ENCODE data around the gene TRAF3IP3.

TRAF3IP3 gene

DNA sequence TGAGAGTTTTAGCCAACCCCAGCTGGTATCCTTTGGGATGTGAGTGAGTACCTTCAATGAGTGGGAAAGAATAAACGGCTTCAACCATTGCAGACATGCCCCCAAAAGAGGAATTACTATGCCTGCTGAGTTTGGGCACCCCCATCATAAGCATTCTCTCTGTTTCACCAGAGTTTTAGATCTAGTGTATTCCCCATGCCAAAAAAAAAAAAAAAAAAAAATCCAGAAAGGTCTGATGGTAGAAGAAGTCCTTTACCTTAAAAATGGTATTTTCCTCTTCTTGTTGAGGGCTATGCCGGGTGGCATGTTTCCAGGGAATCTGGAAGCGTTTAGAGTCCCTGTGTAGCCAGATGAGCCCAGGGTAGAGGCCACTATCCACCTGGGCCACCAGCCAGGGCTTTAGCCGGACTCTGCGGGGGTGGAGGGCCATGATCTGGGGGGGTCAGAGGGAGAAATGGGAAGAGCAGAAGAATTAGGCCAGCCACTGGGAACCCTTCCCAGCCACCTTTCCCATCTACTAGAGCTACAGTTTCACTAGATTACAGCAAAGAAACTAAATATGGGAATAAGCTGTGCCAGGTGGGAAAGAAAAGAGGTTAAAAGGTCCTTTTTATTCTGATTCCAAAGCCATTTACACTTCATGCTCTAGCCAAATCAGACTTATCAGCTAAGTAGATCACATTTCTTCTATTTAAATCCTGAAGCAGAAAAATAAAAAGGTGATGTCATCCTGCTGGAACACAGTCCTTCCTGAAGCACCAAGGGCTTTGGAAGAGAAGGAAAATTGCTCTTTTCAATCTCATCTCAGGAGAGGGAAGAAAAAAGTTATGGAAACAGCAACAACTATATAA, 45.4 kb downstream of the TRAF3IP3 start:
- no peak for DNase-seq (ENCODE audit: low spot score)

DNA sequence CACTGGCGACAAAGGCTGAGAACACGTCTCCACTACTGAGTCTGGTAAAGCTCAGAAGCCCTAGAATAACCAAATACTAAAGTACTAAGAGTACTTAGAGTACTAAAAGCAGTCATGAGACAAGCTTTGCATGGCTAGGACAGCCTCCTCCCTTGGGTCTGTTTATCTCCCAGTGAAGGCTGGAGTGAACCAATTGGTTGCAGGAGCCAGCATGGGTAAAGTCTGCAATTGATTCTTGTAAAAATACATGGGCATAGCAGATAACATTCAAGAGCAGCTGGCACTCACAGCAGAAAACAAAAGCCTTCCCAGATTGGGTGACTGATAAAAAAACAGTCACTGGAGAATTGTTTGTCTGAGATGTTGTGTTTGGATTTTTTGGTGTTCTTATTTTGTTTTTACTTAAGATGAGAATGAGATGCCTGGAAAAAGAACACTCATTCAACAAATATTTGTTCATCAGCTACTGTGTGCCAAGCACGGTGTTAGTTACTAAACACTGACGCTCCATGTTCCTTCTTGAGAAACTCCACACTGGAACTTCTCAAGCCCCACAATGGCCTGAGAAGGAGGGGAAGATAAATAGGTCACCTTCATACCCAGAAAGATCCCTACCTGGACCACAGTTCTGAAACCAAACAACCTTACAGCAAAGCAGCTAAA, 46.4 kb downstream of the TRAF3IP3 start:
- DNase-seq (ENCODE audit: low spot score): no peak

DNA sequence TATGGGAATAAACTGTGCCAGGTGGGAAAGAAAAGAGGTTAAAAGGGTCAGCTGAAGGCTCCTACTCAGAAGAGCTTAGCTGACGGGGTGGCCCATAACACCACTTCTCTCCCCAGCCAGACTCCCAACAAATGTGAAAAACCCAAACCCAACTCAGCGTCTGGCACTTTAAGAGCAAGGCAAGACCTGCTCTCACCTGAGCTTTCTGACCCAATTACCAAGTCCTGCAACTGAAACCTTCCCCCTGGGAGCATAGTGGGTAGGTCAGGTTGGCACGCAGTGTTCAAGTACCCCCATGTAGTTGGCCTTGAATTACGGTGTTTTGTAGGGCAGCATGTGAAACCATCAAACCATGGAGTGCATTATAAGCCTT, 46.9 kb downstream of the TRAF3IP3 start:
- DNase-seq (ENCODE audit: low spot score): no peak

DNA sequence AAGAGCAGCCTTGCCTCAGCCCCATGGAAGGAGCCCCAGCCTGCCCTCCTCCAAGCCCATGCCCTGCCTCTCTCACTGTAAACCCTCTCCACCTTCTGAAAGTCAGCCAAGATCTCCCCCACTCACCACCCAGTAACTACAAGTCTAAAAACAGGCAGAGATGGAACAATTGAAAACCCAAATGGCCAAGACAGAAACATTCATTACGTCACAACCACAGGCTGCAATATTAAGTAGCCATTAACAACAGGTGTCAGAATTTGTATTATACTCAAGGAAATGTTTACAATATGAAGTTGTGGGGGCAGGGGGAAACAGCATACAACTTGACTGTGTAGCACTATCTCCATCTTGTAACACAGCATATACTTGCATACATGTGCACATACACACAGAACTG, 47.7 kb downstream of the TRAF3IP3 start:
- no peak for DNase-seq (ENCODE audit: low spot score)

DNA sequence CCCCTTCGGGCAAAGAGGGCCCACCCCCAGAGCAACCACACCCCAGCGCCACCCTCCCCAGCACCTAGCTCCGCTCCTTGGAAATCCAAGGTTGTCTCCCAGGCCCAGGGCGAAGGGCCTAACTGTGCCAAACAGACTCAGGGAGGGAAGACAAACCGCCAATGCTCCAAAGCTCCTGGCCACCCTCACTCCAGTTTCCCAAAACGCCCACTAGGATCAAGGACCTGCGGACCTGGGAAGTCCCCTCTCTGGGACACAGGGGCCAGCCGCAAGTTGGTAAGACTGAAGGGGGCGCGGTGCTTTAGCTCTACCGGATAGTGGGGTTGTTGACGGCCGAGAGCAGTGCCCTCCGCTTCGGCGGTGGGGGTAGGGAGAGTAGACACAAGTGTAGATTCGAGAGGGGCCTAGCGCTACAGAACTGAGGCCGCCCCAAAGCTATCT, 49.5 kb downstream of the TRAF3IP3 start:
- DNase-seq (ENCODE audit: low spot score): peak; percentile 32

DNA sequence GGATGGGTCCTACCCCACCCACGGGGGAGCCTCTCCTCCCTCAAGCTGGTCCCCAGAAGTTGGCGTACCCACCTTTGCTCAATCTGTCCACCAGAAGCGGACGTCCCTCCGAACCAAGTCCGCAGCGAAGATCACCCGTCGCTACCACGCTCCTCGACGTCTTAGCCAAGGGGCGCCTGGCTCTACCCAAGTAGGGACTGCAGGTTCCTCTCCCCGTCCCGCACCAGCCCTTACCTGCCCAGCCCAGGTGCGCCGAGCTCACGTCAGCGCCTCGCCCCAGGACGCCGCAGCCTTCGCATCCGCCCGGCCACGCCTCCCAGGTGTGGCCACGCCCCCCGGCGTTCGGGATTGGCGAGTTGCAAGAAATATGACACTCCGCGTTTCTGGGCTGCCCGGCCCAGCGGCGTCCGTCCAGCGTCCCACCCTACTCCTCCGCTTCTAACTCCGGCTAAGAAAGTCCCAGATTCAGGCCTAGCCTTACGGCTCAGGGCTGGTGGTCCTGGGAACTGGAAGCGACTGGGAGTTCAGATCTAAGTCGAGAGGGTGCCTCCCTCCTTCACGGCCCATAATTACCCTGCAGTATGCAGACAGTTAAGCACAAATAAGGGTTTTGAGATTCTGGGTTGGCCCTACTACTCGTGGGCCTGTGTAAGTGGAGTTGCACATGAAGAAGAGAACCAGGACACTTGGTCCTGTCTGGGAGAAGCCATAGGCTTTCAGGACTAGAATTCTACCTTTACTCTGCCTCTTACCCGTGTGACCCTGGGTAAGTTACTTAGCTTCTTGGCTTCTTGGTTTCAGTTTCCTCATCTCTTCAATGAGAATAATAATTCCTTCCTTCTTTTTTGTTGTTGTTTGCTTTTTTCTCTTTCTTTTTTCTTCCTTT, 50.3 kb downstream of the TRAF3IP3 start, which contains the start of gene IRF6:
TSS of gene IRF6 (minus strand) at position 268 of the 886 bp plus-strand sequence. CDS start 4,729 bp downstream, outside the sequence.
- peak; percentile 94 for DNase-seq (ENCODE audit: low spot score)

DNA sequence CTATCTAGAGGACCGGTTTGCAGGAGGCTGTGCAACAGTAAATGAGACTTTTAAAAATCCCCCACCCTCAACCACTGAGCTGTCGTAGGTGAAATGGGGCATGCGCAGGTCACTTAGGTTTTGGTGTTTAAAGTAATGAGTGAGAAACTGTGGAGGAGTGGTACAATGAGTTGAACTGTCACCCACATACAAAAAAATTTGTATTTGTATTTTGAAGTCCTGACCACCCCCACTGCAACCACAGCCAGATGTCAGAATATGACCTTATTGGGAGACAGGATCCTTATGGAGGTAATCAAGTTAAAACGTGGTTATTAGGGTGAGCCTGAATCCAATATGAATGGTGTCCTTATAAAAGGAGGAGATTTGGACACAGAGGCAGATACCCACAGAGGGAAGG, 51.7 kb downstream of the TRAF3IP3 start:
- DNase-seq (ENCODE audit: low spot score): no peak

DNA sequence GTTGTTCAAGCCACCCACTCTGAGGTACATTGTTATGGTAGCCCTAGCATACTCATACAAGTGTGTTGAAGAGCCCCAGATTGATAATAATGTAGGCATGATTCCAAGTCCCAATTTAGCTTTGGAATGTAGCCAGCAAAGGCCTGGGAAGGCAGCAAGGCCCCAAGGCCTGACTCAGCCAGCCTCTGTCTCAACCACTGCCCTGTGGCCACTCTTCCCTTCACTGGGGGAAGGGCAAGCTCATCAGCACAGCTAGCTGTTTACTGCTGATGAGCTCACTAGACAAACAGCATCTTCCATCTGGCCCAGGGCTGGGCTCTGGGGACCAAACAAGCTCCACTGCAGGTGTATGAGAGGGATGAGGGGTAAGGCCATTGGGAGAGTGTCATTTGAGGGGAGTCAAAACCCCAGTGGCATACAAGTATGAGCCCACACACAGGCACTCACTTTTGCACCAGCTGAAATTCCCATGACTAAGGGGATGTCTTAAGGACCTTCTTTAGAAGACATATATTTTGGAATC, 52.3 kb downstream of the TRAF3IP3 start:
- DNase-seq (ENCODE audit: low spot score): peak; percentile 98

DNA sequence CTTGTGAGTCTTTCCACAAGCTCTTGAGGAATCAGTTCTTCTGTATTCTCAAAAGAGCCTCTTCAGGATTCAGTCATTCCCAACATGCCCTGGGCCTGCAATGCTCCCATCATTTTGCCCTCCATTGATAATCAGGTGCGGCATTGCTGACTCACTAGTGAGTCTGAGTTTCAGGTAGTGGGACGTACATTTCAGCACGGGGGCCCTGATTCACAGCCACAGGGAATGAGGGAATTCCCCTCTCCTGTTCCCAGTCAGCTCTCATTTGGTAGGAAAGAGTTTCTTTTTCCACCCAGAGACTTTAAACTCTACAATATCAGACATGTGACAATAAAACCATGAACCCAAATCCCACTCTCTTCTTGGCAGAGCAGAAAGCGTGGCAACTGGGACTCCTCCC, 53.8 kb downstream of the TRAF3IP3 start:
- peak; percentile 93 for DNase-seq (ENCODE audit: low spot score)

DNA sequence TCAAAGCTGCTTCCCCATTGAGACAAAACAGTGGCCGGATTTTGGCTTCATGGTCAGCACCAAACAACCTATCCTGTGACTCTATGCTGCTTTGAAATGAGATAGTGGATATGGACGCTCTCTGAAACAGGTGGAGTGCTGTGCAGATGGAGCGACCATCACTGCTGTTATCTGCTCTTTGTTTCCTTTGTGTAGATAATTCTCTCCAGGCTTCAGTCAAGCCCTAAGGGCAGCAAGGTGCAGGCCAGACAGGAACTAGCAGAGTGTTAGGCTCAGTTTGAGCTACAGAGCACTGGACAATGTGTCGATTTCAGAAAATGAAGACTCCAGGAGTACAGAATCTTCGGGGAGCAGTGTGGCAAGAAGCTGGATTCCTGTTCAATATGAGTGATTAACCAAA, 54.9 kb downstream of the TRAF3IP3 start:
- no peak for DNase-seq (ENCODE audit: low spot score)

DNA sequence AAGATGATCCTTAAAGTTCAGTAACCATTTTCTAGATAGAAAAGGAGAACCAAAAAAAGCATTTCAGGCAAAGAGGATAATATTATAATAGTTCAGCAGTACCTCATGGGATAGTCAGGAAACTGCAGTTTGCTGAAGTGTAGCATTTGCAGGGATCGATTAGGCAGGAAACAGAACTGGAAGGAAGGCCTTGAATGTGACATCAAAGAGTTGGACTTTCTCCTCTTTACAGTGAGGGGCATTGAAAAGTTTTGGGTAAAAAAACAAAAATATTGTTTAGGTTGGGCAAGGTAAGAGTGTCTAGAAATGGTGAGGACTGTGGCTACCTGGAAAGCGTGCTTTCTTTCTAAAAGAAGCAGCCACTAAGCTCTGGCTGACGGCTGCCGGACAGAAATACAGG, 58.0 kb downstream of the TRAF3IP3 start:
- DNase-seq (ENCODE audit: low spot score): no peak

DNA sequence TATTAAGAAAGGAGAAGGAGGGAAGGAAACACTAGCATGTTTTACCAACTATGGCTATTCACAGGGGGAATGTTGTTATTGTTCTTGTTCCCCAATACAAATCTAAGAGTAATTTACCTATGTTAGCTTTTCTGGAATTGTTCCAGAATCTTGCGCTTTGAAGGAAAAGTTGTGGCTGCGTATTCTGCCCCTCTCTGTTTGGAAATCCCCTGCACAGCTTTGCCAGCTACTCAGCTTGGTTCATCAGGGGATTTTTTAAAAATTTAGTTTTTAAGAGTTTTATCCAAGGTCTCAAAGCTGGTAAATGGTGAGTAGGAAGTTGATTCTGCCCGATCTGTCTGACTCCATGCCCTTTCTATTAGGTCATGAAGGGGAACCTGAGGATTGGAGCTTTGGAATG, 59.6 kb downstream of the TRAF3IP3 start:
- DNase-seq (ENCODE audit: low spot score): peak; percentile 39

DNA sequence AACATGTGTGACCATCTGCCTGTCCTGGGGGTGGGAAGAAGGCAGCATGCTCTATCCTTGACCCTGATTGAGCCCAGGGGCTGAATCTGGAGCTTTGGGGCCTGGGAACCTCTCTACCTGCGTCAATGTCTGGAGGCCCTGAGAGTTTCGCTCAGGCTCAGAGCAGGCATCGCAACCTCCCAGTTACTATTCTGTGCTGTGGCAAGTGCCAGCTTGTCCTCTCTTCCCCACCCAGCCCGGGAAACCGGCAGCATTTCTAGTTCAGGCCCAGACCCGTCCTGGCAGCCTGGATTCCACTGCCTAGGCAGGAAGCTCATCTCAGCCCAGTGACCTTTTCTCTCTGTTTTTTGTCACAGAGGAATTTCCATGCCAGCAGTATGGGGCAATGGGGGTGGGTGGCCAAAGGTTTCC, 60.1 kb downstream of the TRAF3IP3 start:
- DNase-seq (ENCODE audit: low spot score): no peak

DNA sequence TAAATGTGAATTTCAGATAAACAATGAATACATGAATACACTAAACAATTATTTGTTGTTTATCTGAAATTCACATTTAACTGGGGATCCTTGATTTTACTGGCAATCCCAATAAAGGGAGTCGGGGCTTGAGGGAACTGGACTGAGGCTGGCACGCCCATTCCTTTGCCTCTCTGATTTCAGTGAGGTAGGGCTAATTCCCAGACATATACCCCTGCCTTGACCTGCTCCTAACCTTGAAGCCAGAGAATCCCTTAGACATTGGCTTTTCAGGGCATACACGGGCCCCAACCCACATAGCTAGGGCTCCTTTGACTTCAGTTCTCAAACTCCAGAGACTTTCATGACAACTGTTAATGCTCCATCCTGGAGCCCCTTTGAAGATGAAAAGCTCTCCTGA, 61.1 kb downstream of the TRAF3IP3 start:
- no peak for DNase-seq (ENCODE audit: low spot score)

DNA sequence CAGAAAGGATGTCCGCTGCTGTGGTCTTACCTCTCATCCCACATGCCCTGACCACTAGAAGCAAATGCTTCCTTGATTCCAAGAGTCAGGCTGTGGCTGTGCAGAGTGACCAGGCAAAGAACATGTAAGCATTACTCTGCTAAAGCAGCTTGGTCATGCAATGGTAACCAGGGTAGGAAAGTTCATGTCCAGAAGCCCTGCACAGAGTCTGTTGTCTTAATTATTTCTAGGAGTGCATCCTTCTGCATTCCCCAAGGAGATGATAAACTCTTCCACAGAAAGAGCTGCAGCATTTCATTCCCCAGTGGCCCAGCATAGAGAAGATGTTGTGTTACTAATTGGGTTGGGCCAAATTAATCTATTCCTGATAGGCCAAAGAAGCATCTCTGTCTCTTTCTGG, 61.8 kb downstream of the TRAF3IP3 start:
- no peak for DNase-seq (ENCODE audit: low spot score)

DNA sequence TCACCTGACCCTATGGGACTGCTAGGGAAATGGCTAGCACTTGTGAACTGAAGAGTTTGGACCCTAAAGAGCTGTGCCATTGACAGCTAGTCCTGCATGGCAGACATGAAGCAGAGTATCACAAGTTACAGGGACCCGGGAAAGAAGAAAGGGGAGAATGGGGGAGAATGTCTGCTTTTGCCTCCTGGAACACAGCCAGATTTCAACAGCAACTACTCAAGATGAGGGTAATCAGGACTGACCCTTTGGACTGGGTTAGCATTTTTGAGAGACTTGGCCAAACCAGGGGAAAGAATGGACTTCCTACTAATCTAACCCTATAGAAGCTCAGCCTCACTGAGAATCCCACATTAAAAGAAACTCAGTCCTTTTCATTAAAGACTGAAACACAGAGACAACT, 63.2 kb downstream of the TRAF3IP3 start:
- DNase-seq (ENCODE audit: low spot score): no peak

DNA sequence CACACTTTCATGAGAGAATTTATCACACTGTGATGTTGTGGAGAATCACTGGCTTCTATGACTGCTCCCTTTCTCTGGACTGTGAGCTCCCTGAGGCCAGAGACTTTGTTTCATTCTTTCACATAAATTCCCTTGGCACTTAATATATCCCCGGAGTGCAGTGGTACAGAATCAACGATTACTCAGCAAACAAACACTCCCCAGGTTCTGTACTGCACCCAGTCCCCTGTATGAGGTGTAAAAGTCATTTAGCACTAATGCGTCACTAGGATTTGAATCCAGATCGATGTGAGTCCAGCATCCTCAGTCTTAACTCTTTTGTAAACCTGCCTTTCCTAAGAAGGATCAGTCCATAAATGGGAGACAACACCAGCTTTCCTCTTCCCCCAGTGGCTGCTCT, 65.1 kb downstream of the TRAF3IP3 start:
- DNase-seq (ENCODE audit: low spot score): no peak

DNA sequence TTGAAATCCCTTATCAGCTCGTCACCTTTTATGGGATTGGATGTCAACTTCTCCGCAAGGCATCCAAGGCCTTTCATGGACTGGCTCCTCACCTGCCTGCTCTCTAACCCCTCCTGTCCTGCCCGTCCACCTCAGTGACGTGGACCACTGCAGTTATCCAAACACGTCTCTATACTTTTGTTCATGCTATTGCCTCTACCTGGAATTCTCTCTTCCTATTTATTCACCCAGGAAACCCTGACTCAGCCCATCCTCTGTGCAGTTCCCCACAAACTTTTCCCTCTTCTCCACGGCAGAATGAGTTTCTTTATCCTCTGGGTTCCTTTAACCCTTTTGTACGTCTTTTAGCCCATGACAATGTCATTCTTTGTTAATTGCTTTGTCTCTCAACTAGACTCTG, 66.9 kb downstream of the TRAF3IP3 start:
- peak; percentile 47 for DNase-seq (ENCODE audit: low spot score)

DNA sequence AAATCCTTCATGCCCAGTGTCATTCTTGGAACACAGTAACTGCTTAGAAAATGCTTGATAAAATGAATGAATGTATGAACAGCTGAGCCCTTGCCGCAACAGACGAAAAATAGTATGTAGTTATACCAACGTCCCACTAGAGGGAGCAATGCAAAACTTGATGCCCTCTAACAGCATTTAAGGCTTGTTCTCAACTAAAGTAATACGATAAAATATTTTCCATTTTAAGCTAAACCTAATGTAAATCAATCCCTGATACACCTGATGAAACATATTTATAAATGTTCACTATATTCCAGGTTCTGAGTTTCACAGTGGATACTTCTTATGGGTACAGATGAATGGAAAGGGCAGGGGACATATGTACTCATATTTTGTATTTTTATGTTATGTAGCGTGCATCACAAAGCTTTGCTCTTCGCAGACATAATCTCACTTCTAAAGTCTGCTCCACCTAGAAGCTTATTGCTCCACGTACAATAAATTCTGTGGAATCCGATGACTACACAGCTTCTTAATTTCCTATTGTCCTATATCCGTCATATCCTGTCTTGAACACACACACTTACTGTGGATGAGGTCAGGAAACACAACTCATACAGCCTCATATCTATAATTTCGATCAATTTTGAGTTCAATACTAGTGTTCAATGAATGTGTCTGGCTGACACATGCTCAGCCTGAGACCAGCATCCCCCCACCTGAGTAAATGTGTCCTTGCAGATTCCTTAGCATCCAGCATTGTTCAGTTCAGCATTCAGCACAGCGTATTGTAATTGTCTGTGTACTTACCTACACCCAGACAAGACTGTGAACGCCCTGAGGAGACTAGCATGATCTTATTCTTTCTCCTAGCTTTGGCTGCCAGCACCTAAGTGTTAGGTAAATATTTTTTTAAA, 67.5 kb downstream of the TRAF3IP3 start:
- DNase-seq (ENCODE audit: low spot score): peak; percentile 81

DNA sequence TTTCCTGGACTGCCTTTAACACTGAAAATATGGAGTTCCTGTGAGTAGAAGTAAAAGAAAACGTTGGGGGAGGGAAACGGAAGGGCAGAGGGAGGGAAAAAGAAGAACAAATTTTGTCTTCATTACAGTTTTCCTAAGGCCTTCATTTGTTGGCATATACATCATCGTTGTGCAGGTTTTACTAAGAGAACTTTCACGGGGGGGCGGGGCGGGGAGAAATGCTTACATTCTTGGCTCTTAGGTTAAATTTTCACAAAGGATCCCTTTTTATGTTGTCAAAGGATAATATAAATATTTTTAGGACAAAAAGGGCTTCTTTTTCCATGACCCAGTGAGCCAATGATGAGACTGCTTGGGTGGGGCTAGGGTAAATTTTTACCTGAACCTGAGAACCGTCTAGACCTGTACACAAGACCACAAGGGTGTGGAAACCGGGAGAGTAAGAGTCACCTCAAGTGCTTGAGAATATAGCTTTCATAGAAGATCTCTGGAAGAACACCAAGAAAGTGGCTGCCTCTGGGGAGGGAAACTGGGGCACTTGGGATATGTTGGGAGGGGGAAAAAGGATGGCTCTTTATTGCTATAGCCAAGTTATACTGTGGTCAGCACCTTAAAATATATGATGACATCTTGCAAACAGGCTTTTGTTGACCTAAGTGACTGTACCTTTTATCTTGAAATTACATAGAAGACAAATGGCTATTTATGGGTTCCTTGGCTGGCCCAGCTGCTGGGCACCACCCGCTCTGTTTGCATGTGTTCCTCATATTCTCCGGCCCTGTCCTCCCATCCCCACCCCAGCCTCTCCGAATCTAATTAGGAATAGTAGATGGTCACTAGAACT, 70.0 kb downstream of the TRAF3IP3 start:
- DNase-seq (ENCODE audit: low spot score): no peak

Measured in kidney tubule cell (primary cell).